CD14-positive monocyte (primary cell): Measurements from ENCODE around the gene GDPD4. TPM values are rescaled to one million over a fixed set of nuclear protein-coding genes. Genes with fewer than 3 reads are reported as not detected.

Source experiments
- DNase-seq, 3 donors: peaks; one replicate each; pipeline ENCODE4 v3.0.0-alpha.2; 2011 to 2022
- H2AFZ ChIP-seq: 2 replicates; pipeline ENCODE4 v1.6.0; 2012; ENCODE audit warnings: mild to moderate bottlenecking, low read depth, low read length, inconsistent platforms; ENCODE audit not compliant: insufficient read depth, poor library complexity, severe bottlenecking
- H3K27ac ChIP-seq, 2 donors: 1 replicate in 1 of 2; 2 replicates in 1 of 2; pipeline ENCODE4 v1.5.1; 2012 to 2013; ENCODE audit warnings: low read length in 2 of 2, control low read depth in 1 of 2, inconsistent platforms in 1 of 2, low read depth in 1 of 2, mild to moderate bottlenecking in 1 of 2
- H3K27me3 ChIP-seq, 2 donors: one replicate each; pipeline versions ENCODE4 v1.6.0 to v1.6.1; 2011 to 2013; ENCODE audit warnings: low read length in 2 of 2; ENCODE audit not compliant: control insufficient read depth in 2 of 2, insufficient read depth in 2 of 2
- H3K36me3 ChIP-seq, 2 donors: replicated peaks in 1 of 2; 1 replicate in 1 of 2; 2 replicates in 1 of 2; pipeline versions ENCODE4 v1.5.1 to v1.6.1; 2012 to 2013; ENCODE audit warnings: low read length in 2 of 2, control low read depth in 1 of 2, inconsistent platforms in 1 of 2, mild to moderate bottlenecking in 1 of 2; ENCODE audit not compliant: insufficient read depth in 2 of 2, control insufficient read depth in 1 of 2
- H3K4me1 ChIP-seq, 2 donors: 1 replicate in 1 of 2; 2 replicates in 1 of 2; pipeline versions ENCODE4 v1.5.1 to v1.6.1; 2012 to 2013; ENCODE audit warnings: low read length in 2 of 2, control low read depth in 1 of 2, inconsistent platforms in 1 of 2, mild to moderate bottlenecking in 1 of 2, moderate library complexity in 1 of 2; ENCODE audit not compliant: insufficient read depth in 2 of 2, control insufficient read depth in 1 of 2
- H3K4me2 ChIP-seq: replicated peaks from 2 replicates; pipeline ENCODE3; 2012; ENCODE audit warnings: low read length, moderate library complexity, mild to moderate bottlenecking; ENCODE audit not compliant: poor library complexity, severe bottlenecking; ENCODE audit errors: extremely low read depth
- H3K4me3 ChIP-seq, 3 experiments: fragments of 200-600 bp in 1 of 3; sonication (generic) in 1 of 3; replicated peaks in 1 of 3; 1 replicate in 2 of 3; 2 replicates in 1 of 3; pipeline ENCODE4 v1.5.1; 2011 to 2013; ENCODE audit warnings: low read length in 3 of 3, mild to moderate bottlenecking in 3 of 3, control low read depth in 2 of 3, low read depth in 2 of 3, inconsistent platforms in 1 of 3, moderate library complexity in 1 of 3
- H3K79me2 ChIP-seq: 2 replicates; pipeline ENCODE4 v1.6.0; 2012; ENCODE audit warnings: mild to moderate bottlenecking, control low read depth, inconsistent platforms, low read length, moderate library complexity; ENCODE audit not compliant: insufficient read depth
- H3K9ac ChIP-seq: 2 replicates; pipeline ENCODE4 v1.6.0; 2017; ENCODE audit warnings: low read length, mild to moderate bottlenecking; ENCODE audit not compliant: insufficient read depth, poor library complexity, severe bottlenecking
- H3K9me3 ChIP-seq, 2 donors: replicated peaks in 1 of 2; 1 replicate in 1 of 2; 2 replicates in 1 of 2; pipeline versions ENCODE4 v1.5.1 to v1.6.1; 2012 to 2013; ENCODE audit warnings: low read length in 2 of 2, control low read depth in 1 of 2; ENCODE audit not compliant: control insufficient read depth in 1 of 2, insufficient read depth in 1 of 2
- H4K20me1 ChIP-seq: 2 replicates; pipeline ENCODE4 v1.6.0; 2012; ENCODE audit warnings: mild to moderate bottlenecking, low read length, control low read depth, moderate library complexity; ENCODE audit not compliant: insufficient read depth
- H3K27ac Mint-ChIP-seq, 7 donors: one replicate each; pipeline ENCODE4 v1.8.0; 2020; ENCODE audit warnings: mild to moderate bottlenecking in 7 of 7, mixed read lengths in 7 of 7, moderate library complexity in 6 of 7, inconsistent platforms in 2 of 7
- H3K27me3 Mint-ChIP-seq, 3 donors: one replicate each; pipeline ENCODE4 v1.8.0; 2021 to 2022; ENCODE audit warnings: low read depth in 3 of 3, mild to moderate bottlenecking in 3 of 3, mixed read lengths in 3 of 3, moderate library complexity in 3 of 3, inconsistent platforms in 1 of 3
- H3K36me3 Mint-ChIP-seq, 2 donors: one replicate each; pipeline ENCODE4 v1.8.0; 2020; ENCODE audit warnings: mixed read lengths in 2 of 2, inconsistent platforms in 1 of 2, mild to moderate bottlenecking in 1 of 2
- H3K4me1 Mint-ChIP-seq: one replicate; pipeline ENCODE4 v1.8.0; 2020; ENCODE audit warnings: mild to moderate bottlenecking, mixed read lengths
- H3K4me3 Mint-ChIP-seq, 2 donors: one replicate each; pipeline ENCODE4 v1.8.0; 2020; ENCODE audit warnings: mild to moderate bottlenecking in 2 of 2, mixed read lengths in 2 of 2, moderate library complexity in 1 of 2
- H3K9me3 Mint-ChIP-seq, 7 donors: one replicate each; pipeline ENCODE4 v1.8.0; 2020 to 2022; ENCODE audit warnings: mixed read lengths in 7 of 7, mild to moderate bottlenecking in 6 of 7, moderate library complexity in 6 of 7, inconsistent platforms in 2 of 7
- CTCF ChIP-seq: fragments of 200-600 bp; IDR thresholded peaks from one replicate; pipeline ENCODE4 v1.8.0; 2022; ENCODE audit warnings: antibody characterized with exemption, mild to moderate bottlenecking
- WGBS: methylation state at CpG from one replicate; pipeline ENCODE4 v1.1.5; 2013; ENCODE audit warnings: missing lambda C conversion rate; ENCODE audit not compliant: insufficient coverage; 5-methylcytosine and 5-hydroxymethylcytosine counted together
- intact Hi-C, 2 donors: fragments of 100-400 bp; cut with micrococcal nuclease; formaldehyde crosslinking; loops; one replicate each; pipeline versions ENCODE4 v1.15.0 to v1.15.1; 2023
- polyA plus RNA-seq, 3 donors: library from polyadenylated mRNA; depleted of rRNA in 1 of 3; unstranded in 2 of 3; stranded (reverse) in 1 of 3; fragments of 300-500 nt in 2 of 3; fragments of >200 nt in 1 of 3; fragmentation: Illumina TruSeq in 2 of 3; gene quantifications; 1 replicate in 2 of 3; 2 replicates in 1 of 3; pipeline ENCODE4 v1.2.3, GENCODE V29; 2012 to 2021

GDPD4 gene
- polyA plus RNA-seq, 3 donors: not detected

GRCh38 chr11:77311701-77312100 lies 10.2 kb upstream of the GDPD4 start:
- H2AFZ ChIP-seq: no peak overlapping the region
- no peak overlapping the region for H3K27ac ChIP-seq
- H3K4me2 ChIP-seq: no peak overlapping the region
- no peaks in the 10 kb centered on the region for H4K20me1 ChIP-seq
- DNase-seq: no peak
- H3K9ac ChIP-seq: no peak overlapping the region
- H3K9me3 Mint-ChIP-seq: peaks cover 0 to 2% (median 0%) of the 10 kb centered on the region in 7 donors
- H3K36me3 Mint-ChIP-seq: no peaks in the 10 kb centered on the region
- H3K27ac Mint-ChIP-seq: no peak overlapping the region
- no peak for TF ChIP-seq CTCF
- H3K36me3 ChIP-seq: no peaks in the 10 kb centered on the region
- WGBS: 89% methylated on average over 3 of the region's 3 CpGs
- H3K27me3 Mint-ChIP-seq: peaks cover 3 to 5% (median 4%) of the 10 kb centered on the region in 3 donors
- intact Hi-C loops: no loop called here
- no peaks in the 10 kb centered on the region for H3K27me3 ChIP-seq
- no peaks in the 10 kb centered on the region for H3K4me1 Mint-ChIP-seq
- H3K4me3 ChIP-seq: no peak overlapping the region
- no peaks in the 10 kb centered on the region for H3K4me1 ChIP-seq
- no peaks in the 10 kb centered on the region for H3K79me2 ChIP-seq
- H3K9me3 ChIP-seq: no peaks in the 10 kb centered on the region
- no peak overlapping the region for H3K4me3 Mint-ChIP-seq

DNA sequence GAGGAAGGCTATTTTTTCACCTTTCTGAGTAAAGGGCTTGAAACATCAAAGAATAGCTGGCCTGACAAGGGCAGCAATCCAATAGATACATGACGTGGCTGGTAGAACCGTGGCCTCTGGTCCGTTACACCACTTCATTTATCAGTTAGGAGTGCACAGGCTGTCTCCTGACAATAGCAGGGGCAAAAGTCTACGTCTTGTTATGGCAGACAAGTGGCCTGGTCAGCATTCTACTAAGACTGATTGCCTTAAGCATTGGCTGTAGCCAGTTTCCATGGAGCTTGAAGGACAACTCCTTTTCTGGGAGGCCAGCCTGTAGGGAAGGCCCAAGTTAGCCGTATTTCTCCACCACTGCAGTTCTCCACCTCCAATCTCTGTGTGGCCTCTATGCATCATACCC lies 9.2 kb upstream of the GDPD4 start:
- Histone ChIP-seq H3K9ac (no peak overlapping the region), H3K36me3 (no peaks in the 10 kb centered on the region), H3K79me2 (no peaks in the 10 kb centered on the region), H3K4me1 (no peaks in the 10 kb centered on the region), H3K27ac (no peak overlapping the region), H3K4me2 (no peak overlapping the region), H3K9me3 (no peaks in the 10 kb centered on the region), H3K4me3 (no peak overlapping the region), H3K27me3 (no peaks in the 10 kb centered on the region), H4K20me1 (no peaks in the 10 kb centered on the region), H2AFZ (no peak overlapping the region)
- H3K27me3 Mint-ChIP-seq: peaks cover 0 to 4% (median 3%) of the 10 kb centered on the region in 3 donors
- H3K4me3 Mint-ChIP-seq: no peak overlapping the region
- no peak for TF ChIP-seq CTCF
- H3K27ac Mint-ChIP-seq: no peak overlapping the region
- intact Hi-C loops: no loop called here
- DNase-seq: no peak
- 96% methylated on average over 4 of the region's 5 CpGs for WGBS
- no peaks in the 10 kb centered on the region for H3K4me1 Mint-ChIP-seq
- H3K9me3 Mint-ChIP-seq: no peaks in the 10 kb centered on the region
- H3K36me3 Mint-ChIP-seq: no peaks in the 10 kb centered on the region
